Activated T-cell treated with anti-CD3 and anti-CD28 coated beads, Interleukin-2, amount 50 U/mL, for 4 hours (primary cell): ENCODE measurements around the gene SLC25A42. TPM values are rescaled to one million over a fixed set of nuclear protein-coding genes. Genes with fewer than 3 reads are reported as not detected.
A peak's percentile ranks its signal among the peaks of the same experiment; 100 is the strongest.

Experiments
- ATAC-seq, 2 donors: fragments of 200-7000 bp; cut with Tn5 transposase; one replicate each; pipeline ENCODE4 v1.10.0; 2021
- DNase-seq: peaks from one replicate; pipeline ENCODE4 v3.0.0-alpha.2; 2020
- H3K27me3 Mint-ChIP-seq: one replicate; pipeline ENCODE4 v1.8.0; 2021; ENCODE audit warnings: low read depth, mixed read lengths
- H3K36me3 Mint-ChIP-seq: one replicate; pipeline ENCODE4 v1.8.0; 2022; ENCODE audit warnings: mixed read lengths; ENCODE audit not compliant: insufficient read depth
- H3K4me1 Mint-ChIP-seq: one replicate; pipeline ENCODE4 v1.8.0; 2021; ENCODE audit warnings: low read depth, mixed read lengths
- H3K4me3 Mint-ChIP-seq: one replicate; pipeline ENCODE4 v1.8.0; 2021; ENCODE audit warnings: mild to moderate bottlenecking, moderate library complexity, mixed read lengths
- H3K9me3 Mint-ChIP-seq: one replicate; pipeline ENCODE4 v1.8.0; 2021; ENCODE audit warnings: mixed read lengths
- total RNA-seq, 3 donors: library from RNA; stranded (reverse); gene quantifications; one replicate each; pipeline ENCODE4 v1.2.1, GENCODE V29; 2021

SLC25A42 gene
- total RNA-seq, 3 donors from 2014 or later: 8.9 to 11.1 (median 8.9) TPM

GRCh38 chr19:19039901-19040300 is 23.9 kb upstream of the SLC25A42 start:
- no peaks in the 10 kb centered on the region for H3K9me3 Mint-ChIP-seq
- peaks cover 26% of the 10 kb centered on the region for H3K4me1 Mint-ChIP-seq
- DNase-seq (no peak), ATAC-seq (peak; percentile 51 to 65)
- no peak overlapping the region for H3K4me3 Mint-ChIP-seq
- H3K27me3 Mint-ChIP-seq: no peaks in the 10 kb centered on the region
- peaks cover 8% of the 10 kb centered on the region for H3K36me3 Mint-ChIP-seq

GRCh38 chr19:19040417-19040816 is 23.4 kb upstream of the SLC25A42 start:
- H3K36me3 Mint-ChIP-seq: peaks cover 11% of the 10 kb centered on the region

GRCh38 chr19:19042732-19043280 is 21.0 kb upstream of the SLC25A42 start:
- H3K27me3 Mint-ChIP-seq: no peaks in the 10 kb centered on the region
- DNase-seq: no peak
- no peak overlapping the region for H3K4me3 Mint-ChIP-seq
- H3K4me1 Mint-ChIP-seq: peaks cover 20% of the 10 kb centered on the region
- H3K9me3 Mint-ChIP-seq: no peaks in the 10 kb centered on the region
- H3K36me3 Mint-ChIP-seq: peaks cover 14% of the 10 kb centered on the region
- no peak for ATAC-seq

More at GRCh38 chr19:19040417-19040816, 23.4 kb upstream of the SLC25A42 start:
- ATAC-seq: no peak
- no peaks in the 10 kb centered on the region for H3K27me3 Mint-ChIP-seq
- no peak for DNase-seq
- peaks cover 23% of the 10 kb centered on the region for H3K4me1 Mint-ChIP-seq
- no peak overlapping the region for H3K4me3 Mint-ChIP-seq
- no peaks in the 10 kb centered on the region for H3K9me3 Mint-ChIP-seq

GRCh38 chr19:19043481-19043880 is 20.3 kb upstream of the SLC25A42 start:
- Mint-ChIP-seq H3K4me1 (peaks cover 20% of the 10 kb centered on the region), H3K36me3 (peaks cover 16% of the 10 kb centered on the region), H3K27me3 (no peaks in the 10 kb centered on the region), H3K4me3 (no peak overlapping the region), H3K9me3 (no peaks in the 10 kb centered on the region)
- ATAC-seq (no peak), DNase-seq (no peak)

- H3K4me3 Mint-ChIP-seq: no peak overlapping the region
- H3K9me3 Mint-ChIP-seq: no peaks in the 10 kb centered on the region
- DNase-seq (no peak), ATAC-seq (no peak)
- no peaks in the 10 kb centered on the region for H3K27me3 Mint-ChIP-seq
- H3K4me1 Mint-ChIP-seq: peaks cover 20% of the 10 kb centered on the region
- H3K36me3 Mint-ChIP-seq: peaks cover 16% of the 10 kb centered on the region
Observed at GRCh38 chr19:19043881-19044280, 19.9 kb upstream of the SLC25A42 start.

- H3K4me1 Mint-ChIP-seq: no peaks in the 10 kb centered on the region
- H3K36me3 Mint-ChIP-seq: peaks cover 25% of the 10 kb centered on the region
- no peaks in the 10 kb centered on the region for H3K9me3 Mint-ChIP-seq
- ATAC-seq: no peak
- H3K4me3 Mint-ChIP-seq: no peak overlapping the region
- no peaks in the 10 kb centered on the region for H3K27me3 Mint-ChIP-seq
- DNase-seq: no peak
Observed at GRCh38 chr19:19049406-19049805, 14.4 kb upstream of the SLC25A42 start.

- H3K4me3 Mint-ChIP-seq: no peak overlapping the region
- H3K36me3 Mint-ChIP-seq: peaks cover 20% of the 10 kb centered on the region
- ATAC-seq (no peak), DNase-seq (no peak)
- H3K27me3 Mint-ChIP-seq: no peaks in the 10 kb centered on the region
- no peaks in the 10 kb centered on the region for H3K9me3 Mint-ChIP-seq
- H3K4me1 Mint-ChIP-seq: no peaks in the 10 kb centered on the region
Observed at GRCh38 chr19:19050104-19050503, 13.7 kb upstream of the SLC25A42 start.

- H3K36me3 Mint-ChIP-seq: peaks cover 19% of the 10 kb centered on the region
- H3K4me1 Mint-ChIP-seq: no peaks in the 10 kb centered on the region
- H3K27me3 Mint-ChIP-seq: no peaks in the 10 kb centered on the region
- ATAC-seq (no peak), DNase-seq (no peak)
- H3K4me3 Mint-ChIP-seq: no peak overlapping the region
- no peaks in the 10 kb centered on the region for H3K9me3 Mint-ChIP-seq
Observed at GRCh38 chr19:19050731-19051130, 13.1 kb upstream of the SLC25A42 start.

- H3K4me3 Mint-ChIP-seq: no peak overlapping the region
- DNase-seq (no peak), ATAC-seq (no peak)
Observed at GRCh38 chr19:19051478-19052213, 12.1 kb upstream of the SLC25A42 start.

GRCh38 chr19:19052921-19053320 is 10.9 kb upstream of the SLC25A42 start:
- Mint-ChIP-seq H3K27me3 (no peaks in the 10 kb centered on the region), H3K4me3 (no peak overlapping the region), H3K4me1 (no peaks in the 10 kb centered on the region), H3K9me3 (no peaks in the 10 kb centered on the region), H3K36me3 (peaks cover 15% of the 10 kb centered on the region)
- DNase-seq: no peak
- no peak for ATAC-seq

More at GRCh38 chr19:19051478-19052213, 12.1 kb upstream of the SLC25A42 start:
- H3K36me3 Mint-ChIP-seq: peaks cover 22% of the 10 kb centered on the region
- no peaks in the 10 kb centered on the region for H3K9me3 Mint-ChIP-seq
- H3K4me1 Mint-ChIP-seq: no peaks in the 10 kb centered on the region
- H3K27me3 Mint-ChIP-seq: no peaks in the 10 kb centered on the region

GRCh38 chr19:19053508-19054314 is 10.1 kb upstream of the SLC25A42 start:
- Mint-ChIP-seq H3K27me3 (no peaks in the 10 kb centered on the region), H3K4me3 (no peak overlapping the region), H3K36me3 (peaks cover 16% of the 10 kb centered on the region), H3K9me3 (no peaks in the 10 kb centered on the region), H3K4me1 (no peaks in the 10 kb centered on the region)
- ATAC-seq (no peak), DNase-seq (peak; percentile 58)

GRCh38 chr19:19054315-19054938 is 9.4 kb upstream of the SLC25A42 start:
- Mint-ChIP-seq H3K9me3 (no peaks in the 10 kb centered on the region), H3K36me3 (peaks cover 16% of the 10 kb centered on the region)
- no peak for ATAC-seq

GRCh38 chr19:19054939-19055440 is 8.8 kb upstream of the SLC25A42 start:
- DNase-seq: no peak
- no peaks in the 10 kb centered on the region for H3K9me3 Mint-ChIP-seq
- H3K36me3 Mint-ChIP-seq: peaks cover 16% of the 10 kb centered on the region
- H3K4me1 Mint-ChIP-seq: no peaks in the 10 kb centered on the region
- H3K27me3 Mint-ChIP-seq: no peaks in the 10 kb centered on the region
- no peak for ATAC-seq
- H3K4me3 Mint-ChIP-seq: no peak overlapping the region

More at GRCh38 chr19:19054315-19054938, 9.4 kb upstream of the SLC25A42 start:
- Mint-ChIP-seq H3K4me1 (no peaks in the 10 kb centered on the region), H3K4me3 (no peak overlapping the region), H3K27me3 (no peaks in the 10 kb centered on the region)
- no peak for DNase-seq

- no peaks in the 10 kb centered on the region for H3K9me3 Mint-ChIP-seq
- H3K4me3 Mint-ChIP-seq: no peak overlapping the region
- DNase-seq (no peak), ATAC-seq (no peak)
- no peaks in the 10 kb centered on the region for H3K27me3 Mint-ChIP-seq
- peaks cover 15% of the 10 kb centered on the region for H3K36me3 Mint-ChIP-seq
- H3K4me1 Mint-ChIP-seq: no peaks in the 10 kb centered on the region
Observed at GRCh38 chr19:19055701-19056100, 8.1 kb upstream of the SLC25A42 start.
